GM21825 (cell line): ENCODE measurements around the gene CDC6.
A peak's percentile ranks its signal among the peaks of the same experiment; 100 is the strongest.

Source experiments
- ATAC-seq: cut with Tn5 transposase; IDR thresholded peaks from one replicate; pipeline ENCODE4 v1.9.1; 2021; ENCODE audit warnings: mild to moderate bottlenecking, moderate library complexity; ENCODE audit not compliant: unreplicated experiment

CDC6 gene

GRCh38 chr17:40321961-40322357 is 34.3 kb downstream of the CDC6 start:
- no peak for ATAC-seq

GRCh38 chr17:40322358-40323315 is 35.0 kb downstream of the CDC6 start:
- ATAC-seq, result peak; percentile 27

GRCh38 chr17:40323391-40324381 is 36.0 kb downstream of the CDC6 start:
- ATAC-seq, result no peak

GRCh38 chr17:40325156-40326013 is 37.7 kb downstream of the CDC6 start:
- ATAC-seq, result no peak

GRCh38 chr17:40326014-40326831 is 38.5 kb downstream of the CDC6 start:
- ATAC-seq, result no peak

GRCh38 chr17:40326832-40327199 is 39.1 kb downstream of the CDC6 start:
- no peak for ATAC-seq

- no peak for ATAC-seq
Measured at GRCh38 chr17:40327244-40327729, 39.6 kb downstream of the CDC6 start.

GRCh38 chr17:40327735-40328385 is 40.2 kb downstream of the CDC6 start:
- ATAC-seq, result no peak

GRCh38 chr17:40328386-40328766 is 40.7 kb downstream of the CDC6 start:
- ATAC-seq, result no peak

- no peak for ATAC-seq
Measured at GRCh38 chr17:40329839-40330794, 42.4 kb downstream of the CDC6 start.

- no peak for ATAC-seq
Measured at GRCh38 chr17:40330850-40331470, 43.3 kb downstream of the CDC6 start.

GRCh38 chr17:40331743-40332641 is 44.3 kb downstream of the CDC6 start:
- ATAC-seq, result no peak

- no peak for ATAC-seq
Measured at GRCh38 chr17:40333781-40334448, 46.2 kb downstream of the CDC6 start.

- ATAC-seq, result no peak
Measured at GRCh38 chr17:40335620-40336019, 47.9 kb downstream of the CDC6 start.

- ATAC-seq, result no peak
Measured at GRCh38 chr17:40337351-40337750, 49.7 kb downstream of the CDC6 start.

- no peak for ATAC-seq
Measured at GRCh38 chr17:40338058-40338457, 50.4 kb downstream of the CDC6 start.
